Kidney tubule cell (primary cell): ENCODE data around the gene STAC3.
"Not testable (repeated sequence)": the region's sequence is repeated elsewhere in the genome, so short reads cannot be mapped to it uniquely, and the experiment has no call there.

Experiments used
- DNase-seq: peaks from one replicate; pipeline ENCODE4 v3.0.0-alpha.2; 2018; ENCODE audit warnings: low spot score

Gene STAC3

DNA sequence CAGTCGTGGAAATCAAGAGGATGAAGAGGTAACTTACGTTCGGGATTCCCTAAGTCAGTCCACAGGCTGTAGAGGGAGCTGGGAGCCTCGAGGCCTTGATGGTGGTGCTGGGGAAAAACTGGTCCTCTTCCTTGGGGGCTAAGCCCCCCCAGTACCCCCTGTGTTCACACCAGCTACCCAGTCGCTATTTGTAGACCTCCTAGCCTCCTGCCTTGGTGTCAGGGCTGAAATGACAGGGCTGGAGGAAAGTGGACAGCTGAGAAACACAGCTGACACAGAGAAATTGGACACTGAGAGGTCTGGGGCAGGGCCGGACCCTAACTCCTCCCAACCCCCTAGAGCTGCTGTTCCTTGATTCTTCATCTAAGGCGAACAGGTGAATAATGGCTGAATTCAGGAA, at the start of gene STAC3:
TSS of gene STAC3 (minus strand) at position 232 of the 400 bp plus-strand sequence. CDS start 1,551 bp downstream, outside the sequence.
- no peak for DNase-seq

DNA sequence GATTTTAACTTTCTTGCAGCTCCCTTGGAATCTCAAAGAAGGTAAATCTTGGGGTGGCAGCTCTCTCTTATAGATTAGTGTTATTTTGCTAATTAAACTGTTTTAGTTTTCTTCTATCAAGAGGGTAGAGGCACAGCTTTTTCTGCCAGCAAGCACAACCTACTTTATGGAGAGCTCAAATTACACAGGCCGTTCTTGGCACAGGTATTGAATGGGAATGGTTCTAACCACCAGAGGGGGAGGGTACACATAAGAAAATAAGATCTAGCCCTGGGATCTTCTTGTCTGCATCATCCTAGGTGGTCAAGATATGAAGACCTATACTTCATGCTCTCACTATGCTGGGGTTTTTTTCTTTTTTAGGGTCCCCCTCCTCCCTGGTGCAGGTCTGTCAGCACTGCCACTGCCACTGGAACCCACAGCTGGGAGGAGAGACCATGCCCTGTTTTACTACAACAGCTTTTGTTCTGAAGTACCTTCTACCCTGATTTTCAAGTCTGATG, 48.6 kb upstream of the STAC3 start:
- DNase-seq = no peak

DNA sequence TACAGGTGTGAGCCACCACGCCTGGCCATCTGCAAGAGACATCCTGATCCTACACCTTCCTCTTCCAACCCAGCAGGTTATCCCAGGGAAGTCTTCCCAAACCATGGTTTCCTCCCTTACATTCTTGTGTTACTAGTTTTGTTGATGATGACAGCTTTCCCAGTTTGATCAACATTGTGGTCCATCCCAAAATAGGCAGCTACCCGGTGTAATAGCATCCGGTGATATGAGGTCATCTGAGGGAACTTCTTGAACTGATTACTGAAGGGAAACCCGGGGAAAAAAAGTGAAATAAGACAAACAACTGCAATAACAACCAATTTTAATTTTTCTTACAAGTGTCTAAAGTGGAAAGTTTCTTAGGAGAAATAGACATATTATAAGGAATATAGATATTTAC, 45.3 kb upstream of the STAC3 start:
- no peak for DNase-seq

DNA sequence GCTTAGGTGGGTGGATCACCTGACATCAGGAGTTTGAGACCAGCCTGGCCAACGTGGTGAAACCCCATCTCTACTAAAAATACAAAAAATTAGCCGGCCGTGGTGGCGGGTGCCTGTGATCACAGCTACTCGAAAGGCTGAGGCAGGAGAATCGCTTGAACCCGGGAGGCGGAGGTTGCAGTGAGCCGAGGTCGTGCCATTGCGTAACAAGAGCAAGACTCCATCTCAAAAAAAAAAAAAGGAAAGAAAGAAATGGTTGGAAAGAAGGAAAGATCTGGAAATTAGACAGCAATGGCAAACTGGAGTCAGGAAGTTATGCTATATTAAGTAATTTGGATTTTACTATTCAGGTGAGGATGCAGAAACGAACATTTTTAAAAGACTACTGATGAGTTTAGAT, 31.1 kb upstream of the STAC3 start:
- DNase-seq = not testable (repeated sequence)

DNA sequence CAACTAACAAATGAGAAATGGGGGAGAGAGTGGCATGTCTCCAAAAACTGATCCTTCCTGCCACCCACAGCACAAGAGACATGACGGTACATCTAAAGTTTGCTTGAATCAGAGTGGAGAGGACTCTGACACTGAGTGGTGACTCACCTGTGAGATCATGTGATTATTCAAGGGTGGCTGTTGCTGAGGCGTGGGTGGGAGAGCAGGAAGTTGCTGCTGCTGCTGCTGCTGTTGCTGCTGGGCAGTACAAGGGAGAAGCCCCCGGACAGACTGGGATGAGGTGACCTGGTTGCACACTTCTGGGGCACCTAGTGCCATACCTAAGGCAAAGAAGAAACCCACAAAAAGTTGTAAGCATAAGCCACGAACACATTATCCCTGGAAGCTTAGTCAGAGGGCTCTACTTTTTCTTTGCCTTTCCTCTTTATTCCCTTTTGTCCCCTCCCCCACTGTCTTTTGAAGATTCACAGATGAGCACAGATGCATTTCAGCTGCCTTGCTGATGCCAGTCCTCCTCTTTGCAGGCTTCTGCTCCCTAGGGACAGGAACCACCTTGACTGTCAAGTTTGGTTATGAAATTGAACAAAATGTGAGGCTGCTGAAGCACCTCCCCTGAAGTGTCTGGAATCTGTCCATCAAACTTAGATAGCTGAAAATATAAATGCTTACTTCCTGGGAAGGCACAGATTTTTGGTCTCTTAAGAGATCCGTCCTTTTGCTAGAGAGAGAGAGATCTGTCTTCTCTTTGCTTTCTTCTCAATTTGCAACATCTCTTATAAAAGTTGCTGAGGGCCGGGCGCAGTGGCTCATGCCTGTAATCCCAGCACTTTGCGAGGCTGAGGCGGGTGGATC, 29.4 kb upstream of the STAC3 start:
- DNase-seq = peak; percentile 99

DNA sequence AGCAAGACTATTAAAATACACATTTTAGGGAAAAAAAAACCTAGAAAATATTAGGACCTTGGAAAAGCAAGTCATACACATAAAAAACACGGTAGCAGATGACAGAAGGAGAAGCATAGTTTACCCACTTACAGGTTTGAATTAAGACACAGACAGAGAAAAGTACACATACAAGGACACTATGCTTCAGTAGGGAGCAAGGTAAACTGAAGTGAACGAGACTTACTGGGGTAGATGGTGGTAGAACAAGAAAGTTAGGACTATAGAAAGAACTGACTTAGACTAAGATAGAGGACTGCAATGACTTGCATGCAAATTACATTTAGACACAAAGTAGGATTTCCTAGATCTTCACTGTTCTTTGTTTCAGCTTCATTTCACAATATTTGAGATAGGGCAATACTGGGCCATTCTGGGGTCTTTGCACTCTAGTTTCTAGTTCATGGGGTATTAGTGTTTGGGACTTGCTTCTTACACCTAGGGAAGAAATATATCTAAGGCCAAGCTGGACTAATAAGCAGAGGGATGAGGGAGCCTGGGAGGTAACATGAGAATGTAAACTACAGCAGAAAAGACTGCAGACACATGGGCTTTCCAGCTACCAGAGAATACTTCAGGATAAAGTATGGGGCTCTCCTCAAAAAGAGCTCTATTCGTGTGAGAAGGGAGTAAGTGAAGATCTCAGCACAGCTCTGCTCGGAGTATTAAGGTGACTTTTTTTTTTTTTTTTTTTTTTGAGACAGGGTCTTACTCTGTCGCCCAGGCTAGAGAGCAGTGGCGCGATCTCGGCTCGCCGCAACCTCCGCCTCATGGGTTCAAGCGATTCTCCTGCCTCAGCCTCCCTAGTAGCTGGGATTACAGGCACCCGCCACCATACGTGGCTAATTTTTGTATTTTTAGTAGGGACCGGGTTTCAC, 27.7 kb upstream of the STAC3 start:
- no peak for DNase-seq

DNA sequence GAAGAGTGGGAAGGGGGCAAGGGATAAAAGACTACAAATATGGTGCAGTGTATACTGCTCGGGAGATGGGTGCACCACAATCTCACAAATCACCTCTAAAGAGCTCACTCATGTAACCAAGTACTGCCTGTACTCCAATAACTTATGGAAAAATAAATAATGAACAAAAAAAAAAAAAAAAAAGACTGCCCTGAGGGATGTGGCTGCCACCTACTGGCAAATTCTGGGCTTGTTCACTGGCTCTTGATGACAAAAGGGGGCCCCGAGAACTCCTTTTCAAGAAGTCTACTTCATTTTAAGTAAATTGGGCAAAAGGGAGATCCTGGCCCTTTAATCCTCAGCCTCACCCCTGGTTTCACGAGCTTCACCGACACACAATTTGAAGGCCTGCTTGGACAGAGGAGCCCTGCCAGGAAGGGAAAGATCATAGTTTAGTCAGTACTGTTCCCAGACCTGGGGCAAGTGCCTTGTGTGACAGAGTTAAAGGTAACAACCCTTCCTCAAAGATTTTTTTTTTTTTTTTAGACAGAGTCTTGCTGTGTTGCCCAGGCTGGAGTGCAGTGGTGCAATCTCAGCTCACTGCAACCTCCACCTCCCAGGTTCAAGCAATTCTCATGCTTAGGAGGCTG, 26.1 kb upstream of the STAC3 start:
- peak; percentile 21 for DNase-seq

DNA sequence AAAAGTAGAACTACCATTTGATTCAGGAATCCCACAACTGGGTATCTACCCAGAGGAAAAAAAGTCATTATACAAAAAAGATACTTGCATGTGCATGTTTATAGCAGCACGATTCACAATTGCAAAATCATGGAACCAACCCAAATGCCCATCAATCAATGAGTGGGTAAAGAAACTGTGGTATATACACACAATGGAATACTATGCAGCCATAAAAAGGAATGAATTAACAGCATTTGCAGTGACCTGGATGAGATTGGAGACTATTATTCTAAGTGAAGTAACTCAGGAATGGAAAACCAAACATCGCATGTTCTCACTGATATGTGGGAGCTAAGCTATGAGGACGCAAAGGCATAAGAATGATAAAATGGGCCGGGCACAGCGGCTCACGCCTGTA, 25.2 kb upstream of the STAC3 start:
- DNase-seq = not testable (repeated sequence)

DNA sequence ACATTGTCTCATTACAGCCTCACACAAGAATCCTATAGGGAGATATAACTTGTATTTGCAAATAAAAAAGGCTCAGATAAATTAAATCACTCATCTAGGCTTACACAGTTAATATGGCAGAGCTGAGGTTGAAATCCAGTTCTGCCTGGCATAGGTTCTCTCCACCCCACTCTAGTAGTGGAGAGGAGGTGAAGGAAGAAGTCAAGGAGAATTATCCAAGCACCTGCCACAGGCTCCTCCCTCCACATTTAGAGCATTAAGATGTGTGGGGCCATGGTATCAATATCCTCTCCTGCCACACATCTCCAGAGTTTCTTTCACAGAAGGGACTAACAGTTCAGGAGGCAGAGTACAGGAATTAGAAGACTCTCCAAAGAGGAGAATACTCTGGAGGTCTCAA, 22.5 kb upstream of the STAC3 start:
- DNase-seq = no peak

DNA sequence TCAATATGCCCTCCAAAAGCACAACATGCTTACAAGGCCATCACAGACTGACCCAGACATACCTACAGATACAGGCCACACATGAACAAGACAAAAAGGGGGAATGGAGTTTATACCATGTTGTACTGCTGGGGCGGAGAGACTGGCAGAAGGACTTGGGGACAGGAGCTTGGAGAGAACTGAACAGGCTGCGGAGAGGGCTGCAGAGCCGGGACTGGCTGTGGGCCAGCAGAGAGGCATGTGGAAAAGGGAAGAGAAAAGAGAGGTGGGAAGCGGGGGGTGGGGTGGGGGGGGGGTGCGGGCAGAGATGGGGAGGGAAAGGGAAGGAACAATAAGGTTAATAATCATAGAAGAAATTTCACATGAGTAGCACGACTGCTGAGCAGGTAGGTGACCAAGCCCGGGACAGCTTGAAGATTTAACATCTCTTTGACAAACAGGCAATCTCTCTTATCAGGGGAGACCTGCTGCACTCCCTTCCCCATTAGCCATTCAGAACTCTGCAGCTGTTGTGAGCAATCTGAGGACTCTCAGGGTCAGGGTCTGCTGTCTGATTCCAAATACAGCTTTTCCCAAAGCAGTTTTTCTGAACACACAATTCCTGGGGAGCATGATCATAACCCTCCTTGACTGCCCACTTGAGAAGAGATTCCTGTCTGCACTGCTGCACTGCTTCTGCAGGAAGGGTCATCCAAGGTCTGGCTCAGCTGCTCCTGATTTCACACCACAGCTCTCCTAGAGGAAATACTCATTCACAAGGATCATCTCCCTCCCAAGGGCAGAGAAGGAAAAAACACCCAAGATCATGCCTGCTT, 21.6 kb upstream of the STAC3 start:
- DNase-seq = peak; percentile 64

DNA sequence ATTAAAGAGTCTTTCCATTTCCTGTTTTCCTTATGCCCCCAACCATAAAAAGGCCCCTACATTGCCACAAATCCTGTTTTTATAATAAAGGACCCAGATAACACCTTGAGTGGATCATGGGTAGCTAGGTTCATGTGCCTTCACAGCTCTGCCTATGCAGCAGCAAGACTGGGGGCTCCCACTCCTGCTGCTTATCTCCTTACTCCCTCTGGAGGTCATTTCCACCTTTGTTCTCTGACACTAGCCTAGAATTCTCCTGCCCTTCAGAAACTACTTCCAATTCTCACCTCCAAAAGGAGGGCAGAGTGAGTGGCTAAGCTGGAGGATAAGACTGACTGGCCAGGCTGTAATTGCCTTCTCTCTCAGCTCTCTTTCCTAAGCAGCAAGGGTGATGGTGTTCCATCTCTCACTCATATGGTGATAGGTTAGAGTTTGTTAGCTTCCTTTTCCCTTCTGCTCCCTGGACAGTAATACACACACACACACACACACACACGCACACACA, 20.0 kb upstream of the STAC3 start:
- DNase-seq = no peak

DNA sequence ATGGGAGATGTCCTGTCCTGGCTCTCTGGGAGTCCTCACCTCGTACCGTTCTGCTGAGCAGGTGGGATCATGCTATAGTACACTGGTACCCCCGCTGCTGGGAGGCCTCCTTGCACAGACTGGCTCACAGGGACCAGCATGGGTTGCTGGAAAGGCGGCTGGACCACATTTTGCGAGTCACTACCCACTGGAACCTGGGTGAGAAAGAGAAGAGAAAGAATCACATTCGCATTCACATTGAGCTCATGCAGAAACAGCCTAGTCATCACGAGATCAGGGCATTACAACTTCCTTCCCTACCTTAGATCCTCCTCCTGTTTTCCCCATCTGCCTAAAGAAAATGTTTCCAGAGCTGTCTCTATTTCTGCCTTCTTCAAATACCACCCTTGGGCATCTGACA, 17.3 kb upstream of the STAC3 start:
- DNase-seq = peak; percentile 77

DNA sequence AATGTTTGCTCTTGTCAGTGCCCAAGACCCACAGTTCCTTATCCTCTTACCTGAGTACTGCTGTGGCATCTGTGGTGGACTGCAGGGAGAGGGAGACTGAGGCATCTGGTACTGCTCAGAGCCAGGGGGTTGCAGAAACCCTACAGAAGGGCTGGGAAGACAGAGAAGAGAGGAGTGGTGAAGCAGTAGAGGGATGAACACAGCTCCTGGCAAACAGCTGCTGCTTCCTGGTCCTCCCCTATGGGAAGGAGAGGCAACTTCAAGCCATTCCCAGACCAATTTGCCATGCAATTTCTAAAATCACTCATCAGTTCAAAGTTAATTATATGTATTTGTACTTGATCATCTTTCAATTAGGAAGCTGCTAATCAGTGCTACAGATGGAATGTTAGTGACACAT, 15.7 kb upstream of the STAC3 start:
- DNase-seq = no peak

DNA sequence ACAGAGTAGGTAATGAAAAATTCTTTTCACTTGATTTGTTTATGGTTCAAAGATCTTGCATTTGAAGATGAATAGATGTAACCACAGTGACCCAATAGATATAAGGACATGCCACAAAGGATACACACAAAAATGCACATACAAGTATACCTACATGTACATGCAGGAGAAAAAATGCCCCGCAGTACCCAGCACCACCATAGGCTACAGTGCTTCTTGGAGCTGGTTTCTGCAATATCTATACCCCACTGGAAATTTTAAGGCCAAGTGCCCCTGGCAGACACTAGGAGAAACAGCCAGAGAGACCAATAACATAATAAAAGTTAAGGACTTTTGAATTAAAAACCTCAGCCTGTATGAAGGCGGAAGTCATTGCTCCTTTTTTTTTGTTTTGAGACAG, 12.1 kb upstream of the STAC3 start:
- no peak for DNase-seq

DNA sequence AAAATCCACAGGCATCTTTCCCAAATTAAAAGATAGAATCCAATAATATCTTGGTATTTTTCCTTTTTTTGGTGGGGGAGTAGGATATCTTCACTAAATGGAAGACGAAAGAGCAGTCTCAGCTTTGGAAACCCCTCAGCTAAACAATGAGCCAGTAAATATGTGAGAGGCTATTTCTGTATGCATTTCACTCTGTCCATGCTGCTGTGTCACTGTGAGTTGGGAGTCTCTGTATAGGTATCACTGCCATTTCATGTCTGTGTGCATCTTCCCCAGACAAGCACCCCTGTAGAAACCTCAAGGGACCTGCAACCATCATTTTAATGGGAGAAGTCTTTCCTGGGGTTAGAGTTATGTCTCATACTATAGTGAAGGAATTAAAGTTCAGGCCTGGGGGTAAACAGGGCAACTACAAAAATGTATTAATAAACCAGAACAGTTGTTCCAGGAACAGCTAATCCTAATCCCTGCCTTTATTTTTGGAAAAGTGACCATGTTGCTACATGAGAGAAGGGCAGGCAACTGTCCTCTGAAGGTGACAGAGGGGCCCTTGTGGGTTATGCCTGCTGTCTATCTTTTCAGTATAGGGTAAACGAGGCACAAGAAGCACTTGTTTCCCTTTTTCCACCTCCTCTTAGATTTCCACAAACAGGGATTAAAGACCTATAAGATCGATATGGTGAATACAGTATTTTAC, 11.3 kb upstream of the STAC3 start:
- no peak for DNase-seq

DNA sequence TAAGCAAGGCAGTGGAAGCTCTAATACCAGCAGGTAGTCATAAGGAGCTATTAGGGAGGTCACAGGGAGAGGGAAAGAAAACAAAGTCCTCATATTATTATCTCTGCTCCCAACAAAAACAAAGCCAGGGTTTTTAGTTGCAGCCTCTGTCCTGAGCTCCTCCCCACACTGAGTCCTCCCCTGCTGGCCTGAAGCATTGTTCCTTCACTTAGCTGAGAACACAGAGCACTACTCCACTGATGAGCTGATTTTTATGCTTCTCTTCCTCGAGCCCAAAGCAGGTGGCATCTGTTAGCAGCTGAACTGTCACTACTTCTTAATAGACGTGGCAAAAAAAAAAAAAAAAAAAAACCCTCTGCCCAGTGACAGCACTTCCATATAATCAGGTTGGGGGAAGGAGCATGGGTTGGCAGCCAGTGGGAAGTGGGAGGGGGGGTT, 10.5 kb upstream of the STAC3 start:
- no peak for DNase-seq

DNA sequence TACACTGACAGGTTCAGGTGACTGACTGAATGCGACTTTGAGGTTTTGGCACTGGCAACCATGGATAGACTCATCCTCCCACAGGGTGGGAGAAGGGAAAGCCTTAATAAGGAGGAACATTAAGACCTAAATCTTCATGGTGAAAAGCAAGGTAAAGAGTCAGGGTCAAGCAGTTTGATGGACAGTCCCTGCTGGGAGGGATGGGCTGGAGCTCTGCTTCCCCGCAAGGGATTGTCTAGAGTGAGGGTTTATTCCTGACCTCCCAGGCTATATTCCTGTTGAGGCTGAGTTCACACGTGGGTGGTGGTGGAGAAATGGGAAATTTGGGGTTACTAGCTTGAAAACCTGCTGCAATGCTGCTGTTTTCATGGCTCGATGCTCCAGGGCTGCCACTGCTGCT, 9.4 kb upstream of the STAC3 start:
- no peak for DNase-seq

DNA sequence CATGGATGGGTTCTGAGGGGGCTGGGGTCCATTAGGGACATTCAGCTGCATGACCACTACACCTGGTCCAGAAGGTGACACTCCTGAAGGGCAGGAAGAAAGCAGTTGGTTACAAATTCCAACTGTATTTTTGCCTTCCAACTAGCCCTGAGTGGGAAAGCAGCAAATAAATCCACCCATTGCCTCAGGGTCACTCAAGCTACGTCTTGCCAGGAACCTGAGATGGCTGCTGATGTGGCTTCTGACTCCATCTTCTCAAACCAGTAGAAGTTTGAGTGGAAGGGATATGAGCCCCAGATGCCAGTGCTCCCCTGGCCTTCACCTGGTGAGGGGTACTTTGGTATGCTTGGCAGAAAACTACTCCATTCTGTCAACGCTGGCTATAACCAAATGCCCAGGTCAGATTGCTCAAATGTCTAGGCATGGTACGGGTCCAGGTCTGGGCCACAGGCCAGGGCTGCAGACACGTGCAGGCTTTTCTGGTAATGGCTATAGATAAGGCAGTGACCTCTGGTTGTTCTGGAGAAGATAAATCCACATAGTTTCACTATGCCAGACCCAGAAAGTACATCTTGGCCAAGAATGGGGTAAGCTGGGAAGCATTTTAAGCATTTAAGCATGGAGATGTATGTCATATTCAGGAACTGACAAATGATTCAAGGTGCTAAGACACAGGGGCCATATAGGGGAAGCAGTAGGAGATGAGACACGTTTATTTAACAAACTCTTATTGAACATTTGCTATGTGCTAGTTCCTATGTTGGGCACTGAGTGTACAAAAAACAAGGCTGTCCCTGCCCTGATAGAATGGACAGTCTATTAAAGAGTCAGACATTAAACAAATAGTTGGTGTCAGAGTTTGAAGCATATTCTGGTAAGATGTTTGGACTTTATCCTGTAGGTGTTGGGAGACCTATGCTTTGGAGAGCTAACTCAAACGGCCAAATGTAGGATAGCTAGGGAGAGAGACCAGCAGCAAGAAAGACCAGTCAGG, 8.3 kb upstream of the STAC3 start:
- no peak for DNase-seq

DNA sequence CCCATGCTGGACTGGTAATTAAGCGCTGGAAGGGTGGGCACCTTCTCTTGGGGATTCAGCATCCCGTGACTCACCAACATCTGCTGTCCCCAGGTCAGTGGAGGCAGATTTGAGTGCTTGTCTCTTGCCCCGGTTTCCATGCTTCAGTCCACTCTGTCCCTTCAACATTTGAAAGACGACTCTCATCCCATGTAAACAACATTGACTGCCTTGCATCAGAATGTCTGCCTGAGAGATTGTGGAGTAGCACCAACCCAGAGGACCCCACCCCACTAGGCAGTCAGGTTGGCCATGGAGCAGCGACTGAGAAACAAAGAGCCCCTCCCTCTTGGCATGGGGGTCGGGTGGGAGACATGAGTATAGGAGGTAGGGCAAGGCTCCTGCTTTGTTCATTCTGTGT, 4.9 kb upstream of the STAC3 start:
- DNase-seq = no peak
